Sigmoid colon (tissue), 4 donors: ENCODE measurements around the gene KLF17.

Experiments used
- POLR2A ChIP-seq, 2 donors: fragments of 450-650 bp; IDR thresholded peaks; one replicate each; pipeline ENCODE4 v1.6.1; 2016; ENCODE audit warnings: antibody characterized with exemption in 2 of 2, mild to moderate bottlenecking in 2 of 2, moderate library complexity in 2 of 2
- POLR2AphosphoS5 ChIP-seq, 4 donors: sonication (generic); formaldehyde crosslinking; IDR thresholded peaks; one replicate each; pipeline ENCODE4 v1.6.1; 2017; ENCODE audit warnings: antibody characterized with exemption in 4 of 4
- TF ChIP-seq, protein P1 (sequence below), 4 experiments: fragments of 450-650 bp in 3 of 4; fragments of 200-600 bp in 1 of 4; IDR thresholded peaks; one replicate each; pipeline ENCODE4 v1.5.1; 2016 to 2019; ENCODE audit warnings: antibody characterized with exemption in 4 of 4, mild to moderate bottlenecking in 3 of 4, moderate library complexity in 2 of 4

DNA sequence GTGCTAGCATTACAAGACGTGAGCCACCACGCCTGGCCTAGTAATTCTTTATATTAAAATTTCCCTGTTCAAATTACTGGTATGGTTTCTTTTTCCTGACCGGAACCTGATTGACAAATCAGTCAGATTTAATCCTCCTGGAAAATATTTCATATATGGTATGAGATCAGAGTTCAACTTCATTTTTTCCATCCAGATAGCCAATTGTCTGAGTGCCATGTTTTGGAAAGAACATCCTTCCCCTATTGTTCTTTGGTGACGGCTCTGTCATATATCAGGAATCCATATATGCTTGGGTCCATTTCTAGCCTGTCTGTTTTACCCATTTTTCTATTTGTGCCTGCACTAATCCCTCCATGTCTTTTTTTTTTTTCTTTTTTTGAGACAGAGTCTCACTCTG, 39.1 kb upstream of the KLF17 start:
- TF ChIP-seq, protein P1, sequence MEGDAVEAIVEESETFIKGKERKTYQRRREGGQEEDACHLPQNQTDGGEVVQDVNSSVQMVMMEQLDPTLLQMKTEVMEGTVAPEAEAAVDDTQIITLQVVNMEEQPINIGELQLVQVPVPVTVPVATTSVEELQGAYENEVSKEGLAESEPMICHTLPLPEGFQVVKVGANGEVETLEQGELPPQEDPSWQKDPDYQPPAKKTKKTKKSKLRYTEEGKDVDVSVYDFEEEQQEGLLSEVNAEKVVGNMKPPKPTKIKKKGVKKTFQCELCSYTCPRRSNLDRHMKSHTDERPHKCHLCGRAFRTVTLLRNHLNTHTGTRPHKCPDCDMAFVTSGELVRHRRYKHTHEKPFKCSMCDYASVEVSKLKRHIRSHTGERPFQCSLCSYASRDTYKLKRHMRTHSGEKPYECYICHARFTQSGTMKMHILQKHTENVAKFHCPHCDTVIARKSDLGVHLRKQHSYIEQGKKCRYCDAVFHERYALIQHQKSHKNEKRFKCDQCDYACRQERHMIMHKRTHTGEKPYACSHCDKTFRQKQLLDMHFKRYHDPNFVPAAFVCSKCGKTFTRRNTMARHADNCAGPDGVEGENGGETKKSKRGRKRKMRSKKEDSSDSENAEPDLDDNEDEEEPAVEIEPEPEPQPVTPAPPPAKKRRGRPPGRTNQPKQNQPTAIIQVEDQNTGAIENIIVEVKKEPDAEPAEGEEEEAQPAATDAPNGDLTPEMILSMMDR (IDR thresholded peaks at IDR 0.05), result no peak
- TF ChIP-seq POLR2AphosphoS5 (IDR thresholded peaks at IDR 0.05) (no peak), POLR2A (IDR thresholded peaks at IDR 0.05) (no peak)
